ENCODE data around the gene REL.

- TF ChIP-seq, protein P1, sequence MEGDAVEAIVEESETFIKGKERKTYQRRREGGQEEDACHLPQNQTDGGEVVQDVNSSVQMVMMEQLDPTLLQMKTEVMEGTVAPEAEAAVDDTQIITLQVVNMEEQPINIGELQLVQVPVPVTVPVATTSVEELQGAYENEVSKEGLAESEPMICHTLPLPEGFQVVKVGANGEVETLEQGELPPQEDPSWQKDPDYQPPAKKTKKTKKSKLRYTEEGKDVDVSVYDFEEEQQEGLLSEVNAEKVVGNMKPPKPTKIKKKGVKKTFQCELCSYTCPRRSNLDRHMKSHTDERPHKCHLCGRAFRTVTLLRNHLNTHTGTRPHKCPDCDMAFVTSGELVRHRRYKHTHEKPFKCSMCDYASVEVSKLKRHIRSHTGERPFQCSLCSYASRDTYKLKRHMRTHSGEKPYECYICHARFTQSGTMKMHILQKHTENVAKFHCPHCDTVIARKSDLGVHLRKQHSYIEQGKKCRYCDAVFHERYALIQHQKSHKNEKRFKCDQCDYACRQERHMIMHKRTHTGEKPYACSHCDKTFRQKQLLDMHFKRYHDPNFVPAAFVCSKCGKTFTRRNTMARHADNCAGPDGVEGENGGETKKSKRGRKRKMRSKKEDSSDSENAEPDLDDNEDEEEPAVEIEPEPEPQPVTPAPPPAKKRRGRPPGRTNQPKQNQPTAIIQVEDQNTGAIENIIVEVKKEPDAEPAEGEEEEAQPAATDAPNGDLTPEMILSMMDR (IDR thresholded peaks at IDR 0.05; ENCODE audit: insufficient read depth, low read length, poor library complexity, severe bottlenecking): no peak
- no peak for TF ChIP-seq EZH2phosphoT487 (conservative IDR thresholded peaks at IDR 0.05; ENCODE audit: low read length)
These were observed 83.5 kb downstream of the REL start for GRCh38 chr2:60964651-60965498.
